Stimulated activated CD8-positive, alpha-beta memory T cell treated with anti-CD3 and anti-CD28 coated beads, Interleukin-15, amount 100 ng/mL, for 4 hours (primary cell): Measurements from ENCODE around the gene VTI1A.

ENCODE experiments used
- DNase-seq, 2 donors: peaks; one replicate each; pipeline ENCODE4 v3.0.0-alpha.2; 2020; ENCODE audit warnings: low read depth in 2 of 2

VTI1A gene

DNA sequence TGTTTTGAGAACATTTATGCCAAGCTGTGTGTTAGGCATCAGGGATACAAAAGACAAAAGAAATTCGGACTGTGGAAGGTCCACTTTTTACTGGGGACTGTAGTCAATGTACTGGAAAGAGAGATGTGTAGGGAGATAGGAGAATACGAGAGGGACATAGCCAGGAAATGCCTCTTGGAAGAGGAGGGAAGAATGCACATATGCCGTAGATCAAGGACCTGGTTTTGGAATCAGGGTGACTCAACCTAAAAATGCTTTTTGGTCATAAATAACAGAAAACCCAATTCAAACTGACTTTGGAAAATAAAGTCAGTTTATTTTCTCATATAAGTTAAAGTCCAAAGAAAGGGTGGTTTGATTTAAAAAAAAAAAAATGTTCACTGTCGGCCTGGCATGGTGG is 362.7 kb downstream of the VTI1A start:
- no peak for DNase-seq

DNA sequence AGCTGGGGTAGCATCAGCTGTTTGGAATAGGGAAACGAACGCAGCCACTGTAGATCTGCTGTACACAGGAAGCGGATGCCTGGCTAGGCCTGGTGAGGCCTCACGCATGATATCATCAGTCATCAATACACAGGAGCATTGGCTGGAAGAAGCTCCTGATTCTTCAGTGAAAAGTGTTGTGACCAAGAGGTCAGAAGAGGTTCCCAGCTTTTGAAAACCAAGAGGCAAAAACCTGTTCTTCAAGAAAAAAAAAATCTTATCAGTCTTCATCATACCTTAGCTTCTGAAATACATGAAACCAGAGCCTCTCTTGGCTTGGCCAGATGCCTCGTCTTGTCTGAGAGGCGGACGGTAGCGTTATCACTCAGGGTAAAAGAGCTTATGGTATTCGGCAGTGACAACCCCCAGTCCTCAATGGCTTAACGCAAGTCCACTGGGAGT is 363.7 kb downstream of the VTI1A start:
- DNase-seq, result no peak

DNA sequence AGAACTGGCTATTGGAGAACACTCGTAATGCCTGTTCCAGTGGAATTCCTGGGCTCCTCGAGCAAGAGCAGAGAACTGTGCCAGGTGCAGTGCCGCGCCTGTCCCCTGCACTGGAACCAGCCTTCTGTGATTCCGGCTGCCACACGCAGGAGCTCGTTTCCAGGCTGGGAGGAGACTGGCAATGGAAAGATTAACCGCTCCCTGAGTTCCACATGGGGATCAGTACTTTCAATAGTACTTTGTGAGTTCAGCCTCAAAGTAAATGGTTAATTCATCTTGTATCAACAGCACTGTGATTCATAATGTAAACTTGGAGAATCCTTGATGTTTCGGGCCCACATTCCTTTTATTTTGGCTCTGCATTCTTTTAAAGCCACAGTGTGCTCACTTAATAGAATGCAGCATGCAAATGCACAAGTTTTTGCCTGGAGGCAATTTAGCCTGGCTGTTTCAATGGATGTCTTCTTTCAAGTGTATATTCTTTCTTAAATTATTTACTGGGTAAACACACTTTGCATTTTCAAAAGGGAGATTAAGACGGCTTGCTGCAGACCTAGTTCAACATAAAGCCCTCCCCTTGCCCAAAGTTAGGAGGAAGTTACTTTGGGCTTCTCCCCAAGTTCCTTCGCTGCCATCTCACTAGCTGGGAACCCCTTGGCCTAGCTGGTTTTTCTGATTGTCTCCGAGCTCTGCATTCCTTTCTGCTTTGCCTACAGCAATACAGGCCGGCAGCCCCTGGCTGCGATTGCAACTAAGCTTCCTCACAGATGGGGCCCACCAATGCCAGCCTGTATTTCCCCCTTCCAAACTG is 364.9 kb downstream of the VTI1A start:
- no peak for DNase-seq

DNA sequence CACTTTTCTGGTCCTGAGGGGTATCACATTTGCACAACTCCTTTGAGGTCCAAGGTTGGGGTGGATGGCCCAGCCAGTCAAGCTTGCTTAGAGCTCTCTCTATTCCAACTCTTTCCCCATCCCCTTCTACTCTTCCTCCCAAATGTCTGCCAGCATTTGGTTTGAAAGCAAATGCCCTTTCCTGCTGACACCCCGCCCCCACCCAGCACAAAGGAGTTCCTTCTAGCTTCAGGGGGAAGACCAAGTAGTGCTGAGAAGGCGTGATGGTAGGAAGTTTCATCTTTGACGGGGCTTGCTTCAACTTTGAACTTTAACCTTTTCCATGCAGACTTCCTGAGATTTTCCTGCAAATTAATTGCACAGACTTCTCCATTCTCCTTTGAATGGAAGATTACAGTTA is 365.6 kb downstream of the VTI1A start:
- DNase-seq, result no peak

DNA sequence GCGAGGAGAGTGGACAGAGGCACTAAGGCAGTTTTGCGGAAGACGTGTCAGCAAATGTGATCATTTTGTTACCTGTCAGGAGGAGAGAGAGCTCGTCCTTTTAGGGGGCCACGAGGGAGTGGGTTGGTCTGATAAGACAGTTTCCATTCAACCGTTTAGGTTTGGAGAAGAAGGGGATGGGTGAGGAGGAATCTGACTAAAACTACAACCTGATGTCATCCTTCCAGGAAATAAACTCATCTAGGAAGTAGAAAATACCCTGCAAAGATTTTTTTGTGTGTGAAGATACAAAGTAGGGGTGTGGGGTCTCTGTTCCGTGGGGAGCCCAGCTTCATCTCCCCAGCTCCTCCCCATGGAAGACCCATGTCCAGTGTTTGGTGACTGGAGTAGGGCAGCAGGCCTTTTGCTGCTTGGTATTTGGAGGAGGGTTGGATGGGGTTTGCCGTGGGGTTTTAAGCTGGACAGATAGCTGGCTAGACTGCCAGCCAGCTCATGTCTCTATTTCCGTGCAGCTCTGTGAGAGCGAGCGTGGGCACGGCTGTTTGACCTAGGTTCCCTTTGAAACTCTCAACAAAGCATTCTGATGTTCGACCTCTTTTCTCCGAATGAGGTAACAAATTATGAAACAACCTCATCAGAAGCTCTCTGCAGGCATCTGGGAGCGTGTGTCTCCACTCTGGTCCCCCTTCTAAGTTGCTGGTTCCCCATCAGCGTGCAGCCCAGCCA is 367.0 kb downstream of the VTI1A start:
- no peak for DNase-seq

DNA sequence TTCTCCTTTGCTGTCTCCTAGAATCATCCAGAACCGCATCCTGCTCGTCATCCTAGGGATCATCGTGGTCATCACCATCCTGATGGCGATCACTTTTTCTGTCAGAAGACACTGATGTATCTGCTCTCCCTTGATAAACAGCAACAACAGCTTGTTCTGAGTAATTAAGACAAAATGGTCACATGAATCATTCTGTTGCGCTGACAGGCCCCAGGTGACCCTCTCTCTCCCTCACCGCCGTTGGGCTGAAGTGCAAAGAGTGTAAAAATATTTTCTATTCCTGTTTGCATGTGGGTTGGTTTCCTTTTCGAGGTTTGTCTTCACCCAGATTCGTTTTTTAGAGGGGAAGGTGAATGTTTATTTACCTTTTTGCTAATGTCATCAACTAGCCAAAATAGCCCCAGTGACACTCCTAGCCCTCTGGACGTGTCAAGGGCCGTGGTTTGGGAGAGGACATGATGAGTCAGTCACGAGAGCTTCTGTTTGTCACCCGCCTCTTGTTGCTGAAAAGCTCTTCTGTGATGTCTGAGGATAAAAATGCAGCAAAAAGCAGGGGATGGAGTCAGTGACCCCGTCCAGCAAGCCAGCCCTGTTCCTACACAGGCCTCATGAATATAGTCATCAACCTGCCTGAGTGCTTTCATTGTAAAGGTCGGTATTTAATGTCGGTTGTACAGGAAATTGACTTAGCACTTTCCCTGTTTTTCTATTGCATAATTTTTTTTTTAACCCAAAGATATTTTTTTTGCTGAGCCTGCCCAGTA is 368.4 kb downstream of the VTI1A start:
- DNase-seq, result no peak

DNA sequence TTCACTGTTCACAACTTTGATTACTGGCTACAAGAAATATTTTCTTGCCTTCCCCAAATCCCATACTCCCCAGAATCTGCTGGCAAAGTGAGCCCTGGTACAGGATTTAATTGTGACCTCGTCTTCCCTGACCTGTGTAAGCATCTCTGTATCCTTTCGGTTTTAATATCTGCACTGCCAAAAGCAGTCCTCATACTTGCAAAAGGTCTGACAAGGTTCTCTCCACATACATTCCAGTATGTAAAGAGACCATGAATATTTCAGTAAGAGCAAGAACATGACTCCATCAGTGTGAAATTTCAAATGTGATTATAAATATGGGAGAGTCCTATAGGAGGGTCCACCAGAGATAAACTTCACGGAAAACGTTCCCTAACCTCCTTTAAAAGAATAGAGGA is 369.0 kb downstream of the VTI1A start:
- no peak for DNase-seq

DNA sequence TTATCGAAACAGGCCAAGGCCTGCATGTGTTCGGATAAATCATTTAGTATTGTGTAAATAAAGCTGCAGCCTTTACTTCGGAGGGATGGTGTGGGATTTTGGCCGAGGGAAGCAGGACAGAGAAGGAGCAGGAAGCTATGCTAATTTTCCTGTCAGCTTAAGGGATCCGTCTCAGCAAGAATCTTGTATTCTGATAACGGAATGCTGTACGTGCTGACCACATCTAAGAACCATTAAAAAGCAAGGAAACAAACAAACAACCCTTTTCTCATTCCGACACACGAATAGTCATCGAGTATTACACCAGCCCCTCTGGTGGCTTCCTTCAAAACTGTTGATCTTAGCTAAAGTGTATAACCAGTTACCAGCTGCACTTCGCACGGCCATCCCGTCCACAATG is 369.9 kb downstream of the VTI1A start:
- no peak for DNase-seq

DNA sequence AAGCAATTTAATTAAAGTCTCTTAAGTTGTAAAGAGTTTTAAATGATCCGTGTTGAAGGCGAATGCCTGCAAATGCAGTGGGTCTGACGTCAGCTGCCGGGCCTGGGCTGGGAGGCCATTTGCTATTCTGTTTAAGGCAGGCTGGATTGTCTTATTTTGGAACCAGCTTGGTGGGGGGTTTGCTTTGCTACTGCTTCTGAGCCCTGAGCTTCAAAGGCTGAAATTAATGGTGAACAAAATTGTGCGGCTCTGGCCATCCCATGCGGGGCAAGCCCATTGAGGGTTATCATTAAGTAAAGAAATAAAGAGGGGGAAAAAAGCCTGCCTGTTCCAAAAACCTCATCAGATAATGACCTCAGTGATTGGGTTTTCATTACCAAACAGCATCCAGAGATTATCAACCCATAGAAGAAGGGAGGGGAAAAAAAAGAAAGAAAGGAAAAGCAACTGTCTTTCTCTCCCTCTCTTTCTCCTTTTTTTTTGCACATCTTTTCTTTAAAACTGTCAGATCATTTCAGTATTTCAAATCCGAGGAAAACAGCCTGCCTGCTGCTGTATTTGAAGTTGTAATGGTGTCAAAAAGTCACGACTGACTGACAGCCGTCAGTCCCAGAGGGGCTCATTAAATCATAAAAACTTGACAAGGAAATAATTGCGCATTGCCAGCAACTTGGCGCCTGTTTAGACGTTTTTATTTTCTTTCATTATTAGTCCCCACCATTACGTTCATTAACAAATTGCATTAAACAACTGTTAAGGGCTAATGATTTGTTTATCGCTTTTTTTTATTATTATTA is 371.2 kb downstream of the VTI1A start:
- no peak for DNase-seq

DNA sequence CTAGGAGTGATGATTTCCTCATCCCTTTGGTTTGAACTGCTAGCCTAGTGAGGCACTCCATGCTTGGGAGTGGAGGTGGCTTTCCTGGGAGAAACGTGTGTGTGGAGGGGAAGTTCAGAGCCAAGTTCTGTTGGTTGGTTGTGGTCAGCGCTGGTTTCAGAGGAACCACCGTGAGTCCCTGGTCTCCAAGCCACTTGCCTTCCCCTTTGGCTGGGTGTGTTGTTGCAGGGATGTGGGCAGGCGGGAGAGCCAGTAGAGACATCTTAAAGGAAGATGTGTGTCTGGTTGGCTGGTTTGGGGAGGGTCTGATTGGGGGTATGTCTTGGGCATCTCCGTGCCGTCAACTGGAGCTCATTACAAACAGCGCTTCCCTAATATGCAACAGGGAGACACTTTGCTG is 372.2 kb downstream of the VTI1A start:
- no peak for DNase-seq

DNA sequence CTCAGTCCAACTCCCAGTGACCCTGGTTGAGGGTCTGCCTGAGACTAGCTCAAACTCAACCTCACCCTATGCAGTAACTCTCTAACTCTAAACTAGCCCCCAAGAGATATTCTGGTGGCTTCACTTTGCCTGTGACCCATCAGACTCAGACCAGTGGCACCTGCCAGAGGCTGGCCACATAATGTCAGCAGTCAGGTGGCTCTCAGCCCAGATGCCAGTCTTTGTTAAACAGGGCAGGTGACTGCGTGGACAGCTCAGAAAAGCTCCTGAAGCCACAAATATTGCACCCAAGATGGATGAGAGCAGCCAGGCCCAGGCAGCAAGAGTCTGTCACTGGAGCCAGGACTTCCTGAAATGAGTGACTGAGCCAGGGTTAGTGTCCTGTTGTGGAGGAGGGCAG is 373.3 kb downstream of the VTI1A start:
- no peak for DNase-seq

DNA sequence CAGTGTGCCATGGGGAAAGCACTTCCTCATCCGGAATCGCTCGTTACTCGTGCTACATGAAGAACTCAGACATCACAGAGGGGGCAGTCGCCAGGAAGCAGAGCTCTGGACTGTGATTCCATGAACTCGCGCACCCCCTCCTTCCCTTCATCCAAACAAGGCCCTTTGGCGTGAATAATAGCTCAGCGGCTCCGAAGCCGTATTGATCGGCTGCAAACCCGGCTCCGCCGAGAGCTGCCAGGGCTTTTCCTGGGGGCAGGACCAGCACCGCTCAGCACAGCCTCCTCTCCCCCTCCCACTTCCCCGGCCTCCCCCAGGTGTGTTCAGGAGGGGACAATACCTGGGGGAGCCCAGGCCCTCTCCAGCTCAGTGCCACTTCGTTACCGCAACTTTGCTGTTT is 374.0 kb downstream of the VTI1A start:
- no peak for DNase-seq

DNA sequence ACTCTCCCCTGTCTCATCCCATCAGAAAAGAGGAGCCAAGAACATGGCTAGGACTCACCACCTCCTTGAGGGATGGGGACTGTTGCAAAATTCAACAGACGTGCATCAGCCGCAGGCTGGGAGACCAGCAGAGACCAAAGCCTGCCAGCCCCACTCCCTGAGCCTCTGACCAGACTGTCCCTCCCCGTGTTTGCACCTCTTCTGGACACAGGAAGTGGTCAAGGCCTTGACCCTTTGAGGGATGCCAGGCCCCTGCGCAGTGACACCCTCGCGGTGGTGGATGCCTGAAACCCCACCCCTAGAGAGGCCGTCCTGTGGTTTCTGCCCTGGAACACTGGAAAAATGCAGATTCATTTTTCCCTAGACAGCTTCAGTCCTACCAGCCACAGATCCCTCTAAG is 374.6 kb downstream of the VTI1A start:
- no peak for DNase-seq

DNA sequence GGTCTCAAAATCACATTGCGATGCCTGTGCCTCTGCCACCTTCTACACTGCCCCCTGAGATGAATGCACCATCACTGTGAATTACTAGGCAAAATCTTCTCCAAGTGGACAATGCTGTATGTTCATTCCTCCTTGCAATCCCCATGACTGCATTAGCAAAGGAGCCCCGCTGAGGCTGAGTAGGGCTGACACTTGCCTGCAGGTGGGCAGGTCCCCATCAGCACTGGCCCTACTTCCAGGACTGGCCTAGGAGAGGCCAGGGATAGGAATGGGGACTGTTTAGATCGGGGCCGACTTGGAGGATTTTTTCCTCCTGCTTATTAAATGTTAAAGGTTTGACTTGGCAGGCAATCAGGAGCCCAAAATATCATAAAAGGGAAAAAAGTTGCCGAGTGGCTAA is 376.0 kb downstream of the VTI1A start:
- DNase-seq, result no peak

DNA sequence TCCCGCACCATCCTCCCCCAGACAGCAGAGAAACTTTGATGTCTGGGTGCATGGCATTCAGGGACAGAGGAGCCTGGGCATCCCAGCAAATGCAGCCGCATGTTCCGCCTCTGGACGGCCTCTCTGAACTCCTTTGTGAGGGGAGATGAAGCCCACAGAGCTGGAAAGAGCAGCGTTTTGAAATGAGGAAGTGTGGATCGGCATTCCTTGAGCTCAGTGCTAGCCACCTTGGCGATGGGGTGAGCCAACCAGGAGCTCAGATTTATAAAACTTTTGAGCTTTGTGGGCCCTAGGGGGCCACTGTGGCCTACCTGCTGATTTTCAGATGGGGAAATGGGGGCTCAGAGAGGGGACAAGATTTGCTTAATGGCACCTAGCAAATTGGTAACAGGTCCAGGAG is 376.6 kb downstream of the VTI1A start:
- no peak for DNase-seq

DNA sequence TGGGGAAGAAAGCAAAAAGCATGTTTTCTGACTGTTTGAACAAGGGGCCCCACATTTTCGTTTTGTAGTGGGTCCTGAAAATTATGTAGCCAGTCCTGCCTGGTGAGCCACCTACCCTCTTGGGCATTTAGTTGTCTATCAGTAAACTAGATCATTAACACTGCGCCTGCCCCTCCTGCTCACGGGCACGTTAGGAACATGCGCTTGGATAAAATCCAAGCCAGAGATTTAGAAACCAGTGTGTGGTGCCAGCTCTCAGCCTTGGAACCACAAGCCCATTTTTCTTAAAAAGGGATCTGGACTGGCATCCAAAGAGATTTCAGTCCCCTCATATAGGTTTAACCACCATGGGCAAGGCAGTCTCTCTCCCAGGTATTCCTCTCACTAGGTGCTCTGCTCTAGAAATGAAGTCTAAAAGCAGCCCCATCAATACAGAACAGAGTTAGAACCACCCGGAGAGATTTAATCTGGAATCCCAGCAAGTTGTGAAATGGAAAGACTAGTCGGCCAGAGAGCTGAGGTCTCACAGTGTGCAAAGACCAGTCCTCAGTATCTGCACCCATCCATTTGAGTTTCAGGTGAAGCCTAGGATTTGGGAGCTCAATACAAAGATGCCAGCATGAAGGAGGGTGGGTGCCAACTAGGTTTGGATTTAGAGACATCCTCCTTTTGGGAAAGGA is 379.1 kb downstream of the VTI1A start:
- no peak for DNase-seq

DNA sequence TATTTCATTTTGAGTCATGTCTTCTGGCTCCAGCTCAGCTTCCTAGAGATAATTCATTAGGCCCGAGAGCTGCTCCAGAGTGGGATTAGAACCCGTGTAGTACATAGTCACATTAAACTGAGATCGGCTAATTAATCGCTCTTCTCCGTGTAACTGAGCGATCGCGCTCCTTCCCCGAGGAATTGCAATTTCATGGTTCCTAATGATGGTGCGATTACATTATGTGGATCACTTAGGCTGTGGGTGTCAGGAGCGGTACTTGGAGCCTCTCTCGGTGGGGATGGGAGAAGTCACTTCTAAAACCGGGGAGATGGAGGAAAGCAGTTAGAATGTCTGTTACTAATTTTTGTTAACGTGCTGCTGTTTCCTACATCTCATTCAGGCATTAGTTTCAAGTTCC is 380.1 kb downstream of the VTI1A start:
- no peak for DNase-seq

DNA sequence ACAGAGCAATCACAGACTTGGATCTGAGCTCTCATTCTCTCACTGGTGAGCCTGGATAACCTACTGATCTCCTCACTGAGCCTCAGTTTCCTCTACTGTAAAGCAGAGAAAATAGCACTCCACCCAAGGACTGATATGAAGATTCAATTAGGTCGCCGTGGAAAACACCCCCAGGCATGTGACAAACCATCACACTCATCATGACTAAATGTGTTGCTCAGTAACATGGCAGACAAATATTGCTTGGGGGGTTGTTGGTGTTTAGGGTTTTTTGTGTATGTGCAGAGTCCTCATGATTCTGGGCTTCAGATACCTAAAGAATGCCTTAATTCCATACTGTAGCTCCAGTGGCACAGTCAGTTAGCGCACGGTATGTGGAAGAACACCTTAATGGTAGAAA is 380.9 kb downstream of the VTI1A start:
- DNase-seq, result no peak

DNA sequence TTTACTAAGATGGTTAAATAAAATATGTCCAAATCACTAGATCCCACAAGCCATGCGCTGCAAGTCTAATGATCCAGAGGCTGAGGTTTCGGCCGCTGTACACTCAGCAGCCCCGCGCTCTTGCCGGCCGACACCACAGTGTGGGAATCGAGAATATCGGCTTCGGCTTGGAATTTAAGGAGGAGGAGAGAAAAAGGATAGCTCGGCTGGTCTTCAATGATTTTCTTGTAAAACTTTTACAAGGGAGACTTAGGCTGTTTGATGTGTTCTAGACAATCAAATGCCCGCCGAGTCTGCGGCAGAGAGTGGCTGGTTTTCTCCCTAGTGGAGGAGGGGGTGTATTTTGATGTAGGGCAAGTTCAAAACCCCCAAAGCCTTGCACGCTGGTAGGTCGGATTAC is 384.8 kb downstream of the VTI1A start:
- no peak for DNase-seq

DNA sequence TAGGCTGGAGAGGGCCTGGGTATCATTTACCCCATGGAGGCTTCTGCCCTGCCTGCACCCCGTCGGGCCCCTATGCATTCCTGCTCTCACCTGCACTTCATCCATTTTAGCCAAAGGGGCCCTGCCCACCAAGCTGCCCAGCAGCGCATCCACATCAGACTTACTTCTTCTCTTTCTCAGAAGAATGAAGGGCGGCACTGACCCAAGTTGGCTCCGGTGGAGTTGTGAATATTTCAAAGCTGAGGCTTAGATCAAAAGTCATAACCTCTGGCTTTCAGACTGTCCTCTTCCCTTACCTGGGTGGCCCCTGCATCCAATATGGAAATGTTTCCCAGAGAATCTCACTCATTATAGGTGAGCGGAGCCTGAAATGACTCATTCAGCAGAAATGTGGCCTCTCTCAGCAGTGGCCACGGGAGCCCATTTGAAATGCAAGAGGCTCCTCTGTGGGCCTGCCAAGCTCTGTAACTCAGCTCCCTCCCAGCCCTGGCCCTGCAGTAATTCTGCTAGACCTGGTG is 385.4 kb downstream of the VTI1A start:
- no peak for DNase-seq

DNA sequence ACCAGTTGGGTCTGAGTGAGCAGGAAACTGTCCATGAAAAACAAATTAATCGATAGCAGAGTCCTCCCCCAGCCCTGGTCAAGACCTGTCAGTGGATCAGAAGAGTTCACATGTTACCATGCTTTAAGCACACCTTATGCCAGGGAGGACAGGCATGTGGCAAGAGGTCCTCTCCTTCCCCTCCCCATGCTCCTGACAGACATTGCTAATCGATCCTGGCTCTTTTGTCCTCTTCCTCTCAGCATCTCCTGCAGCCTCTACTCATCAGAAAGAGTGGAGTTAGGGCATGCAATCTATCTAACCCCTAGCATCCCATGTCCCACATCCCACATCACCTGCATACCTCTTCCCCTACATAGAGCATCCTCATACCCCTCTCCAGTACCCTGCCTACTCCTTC is 385.9 kb downstream of the VTI1A start:
- DNase-seq, result no peak
